ENCODE measurements around the gene RPL36AL. TPM values are rescaled to one million over a fixed set of nuclear protein-coding genes. Genes with fewer than 3 reads are reported as not detected.

The RPL36AL gene
- polyA plus RNA-seq, 2 of the 4 experiments (the other 2 are of a cell fraction), result 390 to 469 TPM

DNA sequence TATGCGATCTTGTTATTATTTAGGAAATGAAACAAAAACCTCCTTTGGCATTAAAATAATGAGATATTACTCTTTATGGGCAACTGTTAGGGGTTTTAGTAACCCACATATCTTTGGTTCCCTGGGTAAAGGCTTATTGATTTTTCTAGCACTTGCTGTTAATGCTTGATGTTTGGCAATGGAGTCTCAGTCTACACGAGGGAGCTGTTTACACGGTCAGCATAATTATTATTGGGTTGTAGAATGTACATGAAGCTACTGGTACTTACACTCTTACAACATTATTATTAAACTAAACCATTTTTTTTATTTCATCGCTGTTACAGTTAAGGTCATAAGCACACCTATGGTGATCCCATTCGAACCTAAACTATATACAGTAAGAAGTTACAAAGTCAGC lies 46.4 kb downstream of the RPL36AL start:
- CTCF ChIA-PET, result interaction anchor here (1.1 kb wide), 1 partner anchor 12 kb away, joined by 4 read pairs; the partner anchor contains the start of gene RPS29
- DNase-seq (ENCODE audit: low read depth in 1 of 2, low spot score in 1 of 2), result no peak
- Histone ChIP-seq H3K27ac (no peak overlapping the region), H3K4me3 (no peak overlapping the region), H3K4me2 (no peak overlapping the region), H3K9me3 (no peaks in the 10 kb centered on the region), H3K4me1 (no peaks in the 10 kb centered on the region)
- no peak for ATAC-seq
- 95% methylated on average over 5 of the region's 5 CpGs for WGBS (ENCODE audit: missing lambda C conversion rate)
- FAIRE-seq, result no peak
- POLR2A ChIA-PET, result no interaction called here
- TF ChIP-seq KDM5A (IDR thresholded peaks at IDR 0.05), result no peak
- peak; percentile 18 for TF ChIP-seq MAFK (IDR thresholded peaks at IDR 0.05; ENCODE audit: partially characterized antibody)
- TF ChIP-seq TFCP2L1 (CRISPR knock-in tag; IDR thresholded peaks at IDR 0.05), result no peak

DNA sequence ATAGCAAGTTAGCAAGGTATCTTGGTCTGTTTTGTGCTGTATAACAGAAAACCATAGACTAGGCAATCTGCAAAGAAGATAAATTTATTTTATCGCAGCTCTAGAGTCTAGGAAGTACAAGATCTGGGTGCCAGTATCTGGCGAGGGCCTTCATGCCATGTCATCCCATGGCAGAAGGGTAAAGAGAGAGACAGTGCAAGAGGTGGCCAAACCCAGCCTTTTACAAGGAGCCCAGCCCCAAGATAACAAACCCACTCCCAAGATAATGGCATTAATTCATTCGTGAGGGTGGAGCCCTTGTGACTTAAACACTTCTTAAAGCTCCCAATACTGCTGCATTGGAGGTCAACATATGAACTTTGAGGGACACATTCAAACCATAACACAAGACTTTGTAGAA lies 51.1 kb downstream of the RPL36AL start:
- H3K27ac ChIP-seq, result no peak overlapping the region
- no peak overlapping the region for H3K4me2 ChIP-seq
- H3K4me1 ChIP-seq, result no peaks in the 10 kb centered on the region
- no peaks in the 10 kb centered on the region for H3K9me3 ChIP-seq
- DNase-seq (ENCODE audit: low read depth in 1 of 2, low spot score in 1 of 2) (no peak), ATAC-seq (no peak), FAIRE-seq (no peak)
- WGBS (ENCODE audit: missing lambda C conversion rate), result 88% methylated on average over 3 of the region's 3 CpGs
- CTCF ChIA-PET, result interaction anchor here (1.0 kb wide), 1 partner anchor 10 kb away, joined by 4 read pairs; no protein-coding TSS in a partner anchor
- TF ChIP-seq MAZ (IDR thresholded peaks at IDR 0.05; ENCODE audit: borderline replicate concordance, low read depth, low read length) (no peak), JUNB (IDR thresholded peaks at IDR 0.05) (no peak), HOXB5 (CRISPR knock-in tag; IDR thresholded peaks at IDR 0.05) (no peak), BHLHE40 (IDR thresholded peaks at IDR 0.05; ENCODE audit: low read depth, low read length) (no peak), ZSCAN20 (CRISPR knock-in tag; IDR thresholded peaks at IDR 0.05) (no peak), ZNF302 (CRISPR knock-in tag; IDR thresholded peaks at IDR 0.05) (no peak), SMC3 (IDR thresholded peaks at IDR 0.05) (no peak), EHF (CRISPR knock-in tag; IDR thresholded peaks at IDR 0.05) (no peak), TP53 (CRISPR knock-in tag; IDR thresholded peaks at IDR 0.05) (no peak), RFX5 (IDR thresholded peaks at IDR 0.05) (no peak), CHD2 (IDR thresholded peaks at IDR 0.05; ENCODE audit: low read length, partially characterized antibody) (no peak), TFCP2L1 (CRISPR knock-in tag; IDR thresholded peaks at IDR 0.05) (no peak), SREBF2 (IDR thresholded peaks at IDR 0.05) (no peak)
- TF ChIP-seq, protein P1, sequence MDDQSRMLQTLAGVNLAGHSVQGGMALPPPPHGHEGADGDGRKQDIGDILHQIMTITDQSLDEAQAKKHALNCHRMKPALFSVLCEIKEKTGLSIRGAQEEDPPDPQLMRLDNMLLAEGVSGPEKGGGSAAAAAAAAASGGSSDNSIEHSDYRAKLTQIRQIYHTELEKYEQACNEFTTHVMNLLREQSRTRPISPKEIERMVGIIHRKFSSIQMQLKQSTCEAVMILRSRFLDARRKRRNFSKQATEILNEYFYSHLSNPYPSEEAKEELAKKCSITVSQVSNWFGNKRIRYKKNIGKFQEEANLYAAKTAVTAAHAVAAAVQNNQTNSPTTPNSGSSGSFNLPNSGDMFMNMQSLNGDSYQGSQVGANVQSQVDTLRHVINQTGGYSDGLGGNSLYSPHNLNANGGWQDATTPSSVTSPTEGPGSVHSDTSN (IDR thresholded peaks at IDR 0.05), result no peak
- TF ChIP-seq, protein P2, sequence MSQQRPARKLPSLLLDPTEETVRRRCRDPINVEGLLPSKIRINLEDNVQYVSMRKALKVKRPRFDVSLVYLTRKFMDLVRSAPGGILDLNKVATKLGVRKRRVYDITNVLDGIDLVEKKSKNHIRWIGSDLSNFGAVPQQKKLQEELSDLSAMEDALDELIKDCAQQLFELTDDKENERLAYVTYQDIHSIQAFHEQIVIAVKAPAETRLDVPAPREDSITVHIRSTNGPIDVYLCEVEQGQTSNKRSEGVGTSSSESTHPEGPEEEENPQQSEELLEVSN (IDR thresholded peaks at IDR 0.05; ENCODE audit: borderline replicate concordance, low read depth), result no peak
- POLR2A ChIA-PET, result no interaction called here
- no peak overlapping the region for H3K4me3 ChIP-seq

Small RNA genes within 50 kb of the gene (small RNA-seq; reads per million reads assigned to genes)
- gene AL139099.3 (0 reads per million in 6 experiments), gene AL139099.4 (0 reads per million in 6 experiments), gene RF00019 (0 reads per million in 6 experiments)

Other genes with a start within 250 kb of the RPL36AL start
- gene RPS29, start 34.2 kb downstream of the RPL36AL start, polyA plus RNA-seq (2011; rRNA removed), result 3,909 and 5,167 TPM in 2 replicates
- 3,539 to 3,858 TPM (median 3,692 TPM) in 3 replicates for gene RPS29, start 34.2 kb downstream of the RPL36AL start, polyA plus RNA-seq (2017; fragmentation: RNase III; extraction: RNeasy Plus Mini Kit Qiagen cat#74134 plus additional on column Dnase treatment)
- gene LRR1, start 21.7 kb downstream of the RPL36AL start, polyA plus RNA-seq (2011; rRNA removed), result 34.6 and 50.7 TPM in 2 replicates
- gene LRR1, start 21.7 kb downstream of the RPL36AL start, polyA plus RNA-seq (2017; fragmentation: RNase III; extraction: RNeasy Plus Mini Kit Qiagen cat#74134 plus additional on column Dnase treatment), result 48.4 to 53.5 TPM (median 52.8 TPM) in 3 replicates
- 33.0 and 35.6 TPM in 2 replicates for gene MGAT2, start 173 bp upstream of the RPL36AL start, polyA plus RNA-seq (2011; rRNA removed)
- 26.7 to 27.0 TPM (median 26.9 TPM) in 3 replicates for gene MGAT2, start 173 bp upstream of the RPL36AL start, polyA plus RNA-seq (2017; fragmentation: RNase III; extraction: RNeasy Plus Mini Kit Qiagen cat#74134 plus additional on column Dnase treatment)
- 10.5 and 14.1 TPM in 2 replicates for gene DNAAF2, start 14.6 kb upstream of the RPL36AL start, polyA plus RNA-seq (2011; rRNA removed)
- gene DNAAF2, start 14.6 kb upstream of the RPL36AL start, polyA plus RNA-seq (2017; fragmentation: RNase III; extraction: RNeasy Plus Mini Kit Qiagen cat#74134 plus additional on column Dnase treatment), result 10.8 to 12.1 TPM (median 11.9 TPM) in 3 replicates
- 28.1 and 30.4 TPM in 2 replicates for gene POLE2, start 67.6 kb upstream of the RPL36AL start, polyA plus RNA-seq (2011; rRNA removed)
- 18.0 to 23.3 TPM (median 20.2 TPM) in 3 replicates for gene POLE2, start 67.6 kb upstream of the RPL36AL start, polyA plus RNA-seq (2017; fragmentation: RNase III; extraction: RNeasy Plus Mini Kit Qiagen cat#74134 plus additional on column Dnase treatment)
- 0.70 and 0.74 TPM in 2 replicates for gene KLHDC1, start 72.5 kb upstream of the RPL36AL start, polyA plus RNA-seq (2011; rRNA removed)
- gene KLHDC1, start 72.5 kb upstream of the RPL36AL start, polyA plus RNA-seq (2017; fragmentation: RNase III; extraction: RNeasy Plus Mini Kit Qiagen cat#74134 plus additional on column Dnase treatment), result 0.42 to 1.2 TPM (median 1.1 TPM) in 3 replicates
- gene KLHDC2, start 147.5 kb upstream of the RPL36AL start, polyA plus RNA-seq (2011; rRNA removed), result 75.7 and 83.7 TPM in 2 replicates
- 38.9 to 47.5 TPM (median 46.4 TPM) in 3 replicates for gene KLHDC2, start 147.5 kb upstream of the RPL36AL start, polyA plus RNA-seq (2017; fragmentation: RNase III; extraction: RNeasy Plus Mini Kit Qiagen cat#74134 plus additional on column Dnase treatment)
- gene NEMF, start 232.2 kb upstream of the RPL36AL start, polyA plus RNA-seq (2011; rRNA removed), result 58.8 and 59.6 TPM in 2 replicates
- 57.0 to 60.3 TPM (median 58.3 TPM) in 3 replicates for gene NEMF, start 232.2 kb upstream of the RPL36AL start, polyA plus RNA-seq (2017; fragmentation: RNase III; extraction: RNeasy Plus Mini Kit Qiagen cat#74134 plus additional on column Dnase treatment)

All from A549 (cell line).